Ammon's horn (tissue), 1 donor: ENCODE measurements around the gene TDRD15.
"Not testable (repeated sequence)": the region's sequence is repeated elsewhere in the genome, so short reads cannot be mapped to it uniquely, and the experiment has no call there.

Experiments used
- DNase-seq: peaks from one replicate; pipeline ENCODE4 v3.0.0-alpha.2; 2016; ENCODE audit warnings: low spot score

Gene TDRD15

GRCh38 chr2:21123473-21124393 is at the start of gene TDRD15:
Gene TDRD15 (plus strand): TSS chr2:21123968. CDS start chr2:21137468, 13,500 bp downstream.
- no peak for DNase-seq

DNA sequence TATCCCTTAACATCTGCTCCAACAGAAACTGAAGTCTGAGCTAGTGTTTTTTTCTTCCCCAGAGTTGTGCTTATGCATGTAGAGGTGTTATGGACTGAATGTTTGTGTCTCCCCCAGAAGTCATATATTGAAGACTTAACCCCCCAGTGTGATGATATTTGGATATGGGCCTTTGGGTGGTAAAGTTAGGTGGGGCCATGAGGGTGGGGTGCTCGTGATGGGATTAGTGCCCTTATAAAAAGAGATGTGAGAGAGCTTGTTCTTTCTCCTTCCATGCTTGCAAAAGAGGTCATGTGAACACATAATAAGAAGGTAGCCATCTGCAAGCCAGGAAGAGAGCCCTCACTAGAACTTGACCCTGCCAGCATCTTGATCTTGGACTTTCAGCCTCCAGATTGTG is 45.5 kb upstream of the TDRD15 start:
- DNase-seq = no peak

GRCh38 chr2:21083482-21083881 is 40.3 kb upstream of the TDRD15 start:
- no peak for DNase-seq

GRCh38 chr2:21084401-21084800 is 39.4 kb upstream of the TDRD15 start:
- DNase-seq = no peak

DNA sequence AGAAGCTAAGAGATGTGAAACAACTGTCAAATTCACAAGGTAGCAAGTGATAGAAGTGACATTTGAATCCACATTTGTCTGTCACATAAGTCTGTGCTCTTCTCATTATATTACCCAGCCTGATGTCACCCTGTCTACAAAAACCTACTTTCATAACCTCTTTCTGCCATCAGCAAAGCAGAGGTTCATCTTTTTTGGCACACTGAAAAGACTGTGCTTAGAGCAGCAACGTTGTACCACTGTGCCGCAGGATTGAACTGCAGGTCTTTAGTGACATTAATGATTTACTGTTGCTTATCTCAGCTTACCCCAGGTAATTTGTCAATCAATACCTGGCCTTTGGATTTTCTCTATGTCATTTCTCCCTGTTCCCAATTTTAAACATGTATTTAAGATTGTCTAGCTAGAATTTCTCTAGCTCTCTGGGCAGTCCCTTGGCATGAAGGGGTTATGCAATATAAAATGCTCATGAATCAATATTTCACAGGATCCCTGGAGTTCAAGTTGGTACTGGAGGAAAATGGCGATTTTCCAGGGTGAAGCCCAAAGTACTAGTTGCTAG is 31.4 kb upstream of the TDRD15 start:
- no peak for DNase-seq

GRCh38 chr2:21095178-21095577 is 28.6 kb upstream of the TDRD15 start:
- DNase-seq = no peak

GRCh38 chr2:21095714-21096113 is 28.1 kb upstream of the TDRD15 start:
- no peak for DNase-seq

DNA sequence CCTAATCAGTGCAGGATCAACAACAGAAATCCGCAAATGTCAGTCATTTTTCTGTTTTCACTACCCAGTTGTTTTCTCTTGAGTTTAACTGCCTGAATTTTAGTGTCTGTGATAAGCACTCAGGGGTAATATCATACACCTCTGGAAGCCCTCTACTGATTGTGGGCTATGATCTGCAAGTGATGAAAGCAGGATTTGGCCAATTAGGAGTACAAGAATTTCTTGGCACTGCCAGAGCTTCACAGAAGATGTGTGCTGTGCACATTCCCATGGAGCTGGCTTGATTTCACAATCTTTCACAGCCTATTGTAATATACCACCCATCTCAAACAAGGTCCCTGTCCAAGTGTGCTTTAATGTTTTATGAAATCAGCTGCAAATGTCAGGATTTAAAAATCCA is 27.3 kb upstream of the TDRD15 start:
- DNase-seq = no peak

DNA sequence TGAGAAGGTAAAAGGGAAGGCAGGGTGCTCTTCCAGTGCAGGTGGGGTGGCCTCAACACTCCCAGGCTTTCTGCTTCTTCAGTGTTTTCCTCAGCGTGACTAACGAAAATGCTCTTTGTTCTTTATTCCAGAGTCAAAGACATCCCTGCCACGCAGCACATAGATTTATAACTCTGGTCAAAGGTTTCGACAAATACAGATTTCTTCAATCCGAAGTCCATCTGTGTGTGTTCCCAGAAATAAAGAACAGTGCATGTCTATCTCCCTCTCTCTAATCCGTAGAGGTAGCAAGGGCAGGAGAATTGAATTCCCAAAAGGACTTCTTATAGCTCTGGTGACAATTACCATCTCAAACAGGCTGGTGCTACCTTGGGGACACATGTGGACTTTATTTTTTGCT is 26.4 kb upstream of the TDRD15 start:
- DNase-seq = no peak

GRCh38 chr2:21098294-21098693 is 25.5 kb upstream of the TDRD15 start:
- no peak for DNase-seq

DNA sequence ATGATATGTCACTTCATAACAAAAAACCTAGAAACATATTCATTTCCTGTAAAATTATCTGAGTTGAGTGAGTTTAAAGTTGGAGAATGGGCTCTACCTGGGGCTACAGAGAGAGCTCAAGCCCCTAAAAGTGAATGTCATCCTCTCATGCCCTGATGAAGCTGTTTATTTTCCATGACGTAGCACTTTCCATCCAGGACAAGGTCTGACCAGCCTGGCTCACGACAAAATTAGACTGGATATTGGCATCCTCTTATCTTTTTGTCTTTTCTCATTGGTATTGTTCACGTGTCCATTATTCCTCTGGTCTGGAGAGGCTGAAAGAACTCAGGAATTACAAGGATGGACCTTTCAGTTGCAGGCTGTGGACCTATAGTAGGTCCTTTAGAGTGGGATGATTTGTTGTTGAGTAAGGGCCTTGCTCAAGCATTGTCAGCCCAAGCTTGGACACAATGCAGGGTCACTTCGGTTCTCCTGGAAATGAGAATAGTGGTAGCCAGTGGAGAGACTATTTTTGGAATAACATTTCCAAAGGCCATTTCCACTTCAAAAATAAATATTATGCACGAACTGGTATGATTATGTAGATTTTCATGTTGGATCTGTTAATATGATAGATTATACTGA is 24.4 kb upstream of the TDRD15 start:
- no peak for DNase-seq

DNA sequence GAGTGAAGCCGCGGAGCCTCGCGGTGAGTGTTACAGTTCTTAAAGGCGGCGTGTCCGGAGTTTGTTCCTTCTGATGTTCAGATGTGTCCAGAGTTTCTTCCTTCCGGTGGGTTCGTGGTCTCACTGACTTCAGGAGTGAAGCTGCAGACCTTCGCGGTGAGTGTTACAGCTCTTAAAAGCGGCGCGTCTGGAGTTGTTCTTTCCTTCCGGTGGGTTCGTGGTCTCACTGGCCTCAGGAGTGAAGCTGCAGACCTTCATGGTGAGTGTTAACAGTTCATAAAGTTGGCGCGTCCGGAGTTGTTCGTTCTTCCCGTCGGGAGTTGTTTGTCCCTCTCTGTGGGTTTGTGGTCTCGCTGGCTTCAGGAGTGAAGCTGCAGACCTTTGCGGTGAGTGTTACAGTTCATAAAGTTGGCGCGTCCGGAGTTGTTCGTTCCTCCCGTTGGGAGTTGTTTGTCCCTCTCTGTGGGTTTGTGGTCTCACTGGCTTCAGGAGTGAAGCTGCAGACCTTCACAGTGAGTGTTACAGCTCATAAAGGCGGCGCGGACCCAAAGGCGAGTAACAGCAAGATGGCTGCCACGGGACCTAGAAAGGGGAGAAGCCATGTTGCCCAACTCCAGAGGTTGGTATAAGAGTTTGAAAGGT is 22.1 kb upstream of the TDRD15 start:
- DNase-seq = not testable (repeated sequence)

GRCh38 chr2:21102356-21102755 is 21.4 kb upstream of the TDRD15 start:
- DNase-seq = no peak

GRCh38 chr2:21103274-21103891 is 20.4 kb upstream of the TDRD15 start:
- no peak for DNase-seq

DNA sequence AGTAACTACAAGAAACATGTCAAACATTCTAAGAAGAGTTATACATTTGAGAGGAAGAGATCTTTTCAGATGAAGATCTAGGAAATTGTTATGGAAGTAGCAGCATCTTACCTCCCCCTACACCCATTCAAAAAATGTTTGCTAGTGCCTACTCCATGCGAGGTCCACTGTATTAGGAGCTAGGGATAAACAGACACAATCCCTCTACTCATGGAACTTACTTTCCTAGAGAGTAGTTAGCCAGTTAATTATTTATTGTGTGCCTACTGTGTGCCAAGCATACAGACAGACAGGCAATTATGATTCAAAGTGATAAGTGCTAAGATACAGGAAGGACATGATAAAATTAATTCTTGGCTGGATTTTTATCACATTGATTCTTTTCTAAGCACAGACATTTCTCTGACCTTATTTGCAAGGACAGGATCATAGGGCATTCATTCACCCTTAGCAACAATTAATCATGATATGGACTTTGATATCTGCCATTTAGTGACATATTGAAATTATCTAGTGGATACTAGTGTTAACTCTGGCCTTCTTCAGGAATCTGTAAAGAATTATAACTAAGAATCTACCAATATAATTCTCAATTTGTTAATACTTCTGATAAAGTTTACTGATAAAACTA is 19.6 kb upstream of the TDRD15 start:
- DNase-seq = no peak

DNA sequence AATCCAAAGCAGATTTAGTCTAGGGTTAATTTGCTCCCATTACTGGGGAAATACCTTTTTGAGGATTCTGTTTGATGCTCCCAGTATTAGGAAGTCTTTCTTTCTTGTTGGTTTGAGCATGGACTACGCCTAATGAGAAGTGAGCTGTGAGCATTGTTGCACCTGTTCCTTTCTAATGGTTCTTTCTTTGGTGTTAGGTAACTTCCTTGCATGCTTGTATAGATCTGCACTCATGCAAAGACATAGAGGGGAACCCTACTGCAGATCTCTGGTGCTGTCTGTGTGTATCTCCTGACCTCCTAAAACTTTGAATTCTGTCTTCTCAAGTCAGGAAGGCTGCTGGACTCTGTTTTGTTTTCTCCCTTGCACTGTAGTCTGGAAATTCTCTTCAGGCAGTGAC is 12.8 kb upstream of the TDRD15 start:
- no peak for DNase-seq

DNA sequence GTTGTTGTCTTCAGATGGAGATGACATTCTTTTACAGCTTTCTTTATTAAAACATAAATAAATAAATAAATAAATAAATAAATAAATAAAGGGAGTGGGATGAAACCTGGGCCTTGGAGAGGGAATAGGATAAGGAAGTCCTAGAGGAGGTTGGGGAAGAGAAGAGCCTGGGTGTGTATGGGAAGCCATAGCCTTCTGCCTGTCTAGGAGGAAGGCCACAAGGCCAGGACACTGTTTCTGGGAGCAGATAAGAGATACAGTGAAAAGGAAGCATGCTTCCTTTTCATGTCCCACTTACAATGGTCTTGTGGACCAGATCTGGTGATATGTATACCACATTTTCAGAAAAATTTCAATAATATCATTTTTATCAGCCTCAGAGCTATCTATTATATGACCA is 6.1 kb upstream of the TDRD15 start:
- DNase-seq = no peak

DNA sequence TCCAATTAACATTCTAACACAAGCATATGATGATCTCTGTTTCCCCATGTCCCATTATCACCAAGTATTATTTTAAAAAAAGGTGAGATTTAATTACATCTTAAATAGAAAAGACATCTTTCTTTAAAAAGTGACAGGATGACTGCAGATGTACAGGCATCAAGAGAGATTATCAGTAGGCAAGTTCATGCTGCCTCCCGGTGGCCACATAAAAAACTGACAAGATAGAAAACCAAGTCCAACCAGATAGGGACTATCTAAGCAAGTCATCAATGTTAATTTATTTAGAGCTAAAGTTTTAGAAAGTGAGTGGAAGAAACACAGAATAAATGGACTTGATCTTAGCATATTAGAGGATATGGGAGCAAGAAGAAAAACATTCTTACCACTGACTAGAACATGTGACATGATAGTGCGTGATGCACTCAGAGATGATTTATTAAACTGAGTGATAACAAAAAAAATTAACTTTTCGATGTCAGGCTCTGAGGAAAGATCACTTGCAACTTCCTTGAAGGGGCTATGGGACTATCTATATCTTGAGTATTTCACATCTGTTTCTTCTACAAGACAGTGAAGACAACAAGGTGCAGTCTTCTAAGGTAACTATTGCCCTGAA is 5.4 kb upstream of the TDRD15 start:
- DNase-seq = peak; percentile 72

DNA sequence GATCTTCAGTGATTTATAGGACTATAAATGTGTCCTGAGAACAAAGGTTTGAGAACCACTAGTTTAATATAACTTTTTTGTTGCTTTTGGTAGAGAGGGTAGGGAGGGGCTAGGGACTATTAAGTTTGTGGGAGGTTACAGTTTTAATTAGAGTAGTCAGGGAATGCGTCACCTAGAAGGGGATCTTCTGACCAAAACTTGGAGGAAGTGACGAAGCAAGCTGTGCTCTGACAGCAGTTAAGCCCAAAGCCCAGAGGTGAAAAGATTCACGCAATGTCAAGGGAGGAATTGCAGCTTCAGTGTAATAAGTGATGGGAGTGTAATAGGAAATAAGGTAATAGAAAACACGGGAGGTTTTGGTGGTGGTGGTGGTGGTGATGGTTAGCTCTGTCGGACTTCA is 8.1 kb downstream of the TDRD15 start:
- DNase-seq = no peak

- DNase-seq = no peak
Observed at GRCh38 chr2:21135585-21135984, 11.8 kb downstream of the TDRD15 start.

DNA sequence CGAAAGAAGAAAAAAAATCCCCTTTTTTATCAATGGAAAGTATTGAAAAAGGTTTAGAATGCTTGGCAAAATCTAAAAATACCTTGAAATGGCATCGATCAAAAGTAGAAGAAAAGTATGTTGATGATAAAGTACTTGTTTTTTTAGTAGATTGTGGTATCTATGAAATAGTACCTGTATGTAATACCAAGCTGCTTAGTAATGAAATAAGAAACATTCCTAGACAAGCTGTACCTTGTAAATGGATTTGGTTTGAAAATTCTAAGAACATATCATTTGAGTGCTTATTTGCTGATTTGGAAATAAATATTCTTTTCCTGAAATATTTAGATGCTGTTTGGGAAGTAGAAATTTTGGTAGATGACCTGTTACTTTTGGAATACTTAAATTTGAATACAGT is 18.4 kb downstream of the TDRD15 start:
- DNase-seq = no peak
